Measurements from ENCODE around the gene TMEM60.

- TF ChIP-seq CTCF (IDR thresholded peaks at IDR 0.05) = no peak
- TF ChIP-seq EZH2 (IDR thresholded peaks at IDR 0.05; ENCODE audit: borderline replicate concordance, insufficient read depth, low read depth, low read length, poor library complexity, severe bottlenecking) = no peak
Measured at GRCh38 chr7:77765481-77765880, 32.8 kb downstream of the TMEM60 start.

All from B cell (primary cell).